Cardiac fibroblast (primary cell): Measurements from ENCODE around the gene BCAR3.

Experiments
- DNase-seq, 2 donors: peaks; one replicate each; pipeline versions ENCODE4 v3.0.0 to v3.0.0-alpha.2; 2010; ENCODE audit warnings: low read depth in 2 of 2
- H3K4me3 ChIP-seq, 2 donors: replicated peaks in 1 of 2; 1 replicate in 1 of 2; 2 replicates in 1 of 2; pipeline ENCODE4 v1.5.1; 2011; ENCODE audit warnings: low read depth in 2 of 2, low read length in 2 of 2, mild to moderate bottlenecking in 2 of 2, moderate library complexity in 1 of 2
- CTCF ChIP-seq: IDR thresholded peaks from one replicate; pipeline ENCODE4 v1.5.1; 2011; ENCODE audit warnings: low read depth, mild to moderate bottlenecking, low read length, inconsistent platforms

Gene BCAR3

GRCh38 chr1:93575621-93576284 lies 105.9 kb downstream of the BCAR3 start:
- no peak overlapping the region for H3K4me3 ChIP-seq
- TF ChIP-seq CTCF: no peak
- no peak for DNase-seq

DNA sequence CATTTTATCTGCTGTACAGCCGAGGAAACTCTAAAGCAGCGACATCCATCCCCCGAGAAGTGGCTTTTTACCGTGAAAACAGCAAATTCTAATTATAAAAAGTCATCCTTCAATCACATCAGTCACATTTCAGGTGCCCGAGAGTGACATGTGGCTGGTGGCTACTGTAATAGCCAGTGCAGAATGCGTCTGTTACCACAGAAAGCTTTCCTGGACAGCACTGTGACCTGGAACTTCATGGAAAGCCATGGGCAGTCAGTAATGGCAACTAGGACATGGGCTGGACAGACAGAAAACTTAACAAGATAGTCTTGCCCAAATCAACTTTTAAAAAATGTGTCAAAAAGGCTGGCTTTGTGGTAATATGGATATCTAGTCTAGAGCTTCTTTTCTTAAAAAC lies 106.6 kb downstream of the BCAR3 start:
- H3K4me3 ChIP-seq: no peak overlapping the region
- TF ChIP-seq CTCF: no peak
- no peak for DNase-seq

GRCh38 chr1:93574511-93574910 lies 107.1 kb downstream of the BCAR3 start:
- DNase-seq: no peak
- no peak overlapping the region for H3K4me3 ChIP-seq
- TF ChIP-seq CTCF: no peak

- no peak for DNase-seq
- no peak for TF ChIP-seq CTCF
- no peak overlapping the region for H3K4me3 ChIP-seq
These were observed 107.6 kb downstream of the BCAR3 start for GRCh38 chr1:93573940-93574469.

DNA sequence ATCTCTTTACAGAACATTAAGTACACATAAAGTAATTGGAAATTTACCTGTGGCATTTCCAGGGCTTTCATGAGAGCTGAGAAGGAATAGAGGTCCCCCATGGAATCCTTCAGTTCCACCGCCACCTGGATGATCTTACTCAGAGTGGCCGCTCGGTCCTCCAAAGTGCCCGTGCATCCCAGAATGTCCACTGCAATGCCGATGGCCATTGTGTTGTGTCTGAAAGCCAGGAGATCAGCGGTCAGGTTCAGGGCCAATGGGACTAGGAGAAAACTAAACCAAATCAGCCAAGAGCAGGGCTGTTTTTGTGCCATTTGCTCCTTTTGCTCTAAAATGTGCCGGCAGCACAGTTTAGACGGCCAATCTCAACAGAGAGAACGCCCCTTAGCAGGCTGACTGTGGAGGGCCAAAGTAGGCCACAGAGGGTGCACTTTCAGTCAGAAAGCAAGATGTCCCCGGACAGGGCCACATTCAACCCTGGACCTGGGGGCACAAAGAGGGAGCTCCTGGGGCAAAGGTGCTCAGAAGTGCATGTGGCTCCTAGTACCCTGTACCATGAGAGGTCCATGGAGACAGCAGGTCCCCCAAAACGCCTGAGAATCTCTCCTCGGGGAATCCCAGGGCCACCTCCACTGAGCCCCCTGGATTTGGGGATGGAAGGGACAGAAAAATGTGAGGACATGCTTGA lies 109.9 kb downstream of the BCAR3 start:
- TF ChIP-seq CTCF: no peak
- no peak for DNase-seq
- H3K4me3 ChIP-seq: no peak overlapping the region

DNA sequence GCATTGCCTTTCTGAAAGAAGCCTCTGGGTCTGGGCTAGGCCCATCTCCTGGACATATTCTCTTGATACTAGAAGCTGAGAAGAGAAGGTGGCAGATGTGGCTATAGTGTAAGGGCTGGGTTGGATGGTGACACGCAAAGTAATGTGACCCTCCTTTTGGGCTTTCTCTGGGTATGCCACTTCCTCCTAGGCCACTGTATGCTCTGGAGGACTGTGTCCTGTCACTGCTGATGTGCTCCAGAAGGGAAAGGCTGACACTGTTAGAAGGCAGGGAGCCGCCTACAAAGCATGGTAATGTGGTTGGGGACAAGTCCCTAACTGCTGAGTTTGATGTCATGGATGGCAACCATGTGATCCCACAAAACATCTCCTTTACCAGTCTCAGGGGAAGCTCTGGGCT lies 112.1 kb downstream of the BCAR3 start:
- no peak for TF ChIP-seq CTCF
- no peak for DNase-seq
- no peak overlapping the region for H3K4me3 ChIP-seq
